GM18511 (cell line): ENCODE results near the gene SERPINB6.
A peak's percentile ranks its signal among the peaks of the same experiment; 100 is the strongest.
"Not testable (repeated sequence)": the region's sequence is repeated elsewhere in the genome, so short reads cannot be mapped to it uniquely, and the experiment has no call there.

ENCODE experiments used
- ATAC-seq: cut with Tn5 transposase; IDR thresholded peaks from one replicate; pipeline ENCODE4 v1.9.1; 2021; ENCODE audit warnings: mild to moderate bottlenecking, moderate library complexity; ENCODE audit not compliant: unreplicated experiment

Gene SERPINB6

DNA sequence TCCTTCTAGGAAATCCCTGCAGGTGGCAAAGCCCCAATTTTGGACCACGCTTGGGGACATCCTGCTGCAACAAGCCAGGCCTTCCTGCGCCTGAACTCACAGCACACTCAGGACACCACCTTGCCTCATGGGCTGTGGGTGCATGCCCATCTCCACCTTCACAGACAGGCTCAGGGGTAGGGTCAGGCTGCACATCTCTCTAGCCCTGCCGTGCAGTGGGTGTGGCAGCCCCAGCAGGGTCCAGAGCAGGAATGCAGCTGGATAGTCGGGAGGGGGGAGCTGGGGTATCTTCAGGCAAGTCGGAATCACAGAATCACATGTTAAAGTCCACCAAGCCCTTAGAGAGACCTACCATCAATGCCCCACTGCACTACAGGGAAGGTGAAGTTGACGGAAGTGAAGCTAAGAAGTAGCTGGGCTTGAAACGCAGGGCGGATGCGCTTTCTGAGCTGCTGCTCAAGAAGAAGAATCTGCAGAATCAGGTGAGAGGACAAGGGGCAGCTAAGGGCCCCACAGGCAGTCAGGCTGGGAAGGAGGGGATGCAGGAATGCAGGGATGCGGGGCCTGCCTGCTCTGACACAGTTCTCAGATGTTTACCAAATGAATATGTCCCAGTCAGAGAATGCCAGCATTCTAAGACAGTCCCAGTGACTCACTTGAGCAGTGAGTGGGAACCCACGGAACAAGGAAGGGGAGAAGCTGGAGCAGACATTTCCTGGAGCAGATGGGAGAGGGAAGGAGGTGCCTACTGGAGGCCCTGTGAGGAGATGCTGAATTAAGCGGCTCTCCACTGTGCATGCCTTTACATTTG is 11.3 kb downstream of the SERPINB6 start:
- no peak for ATAC-seq

DNA sequence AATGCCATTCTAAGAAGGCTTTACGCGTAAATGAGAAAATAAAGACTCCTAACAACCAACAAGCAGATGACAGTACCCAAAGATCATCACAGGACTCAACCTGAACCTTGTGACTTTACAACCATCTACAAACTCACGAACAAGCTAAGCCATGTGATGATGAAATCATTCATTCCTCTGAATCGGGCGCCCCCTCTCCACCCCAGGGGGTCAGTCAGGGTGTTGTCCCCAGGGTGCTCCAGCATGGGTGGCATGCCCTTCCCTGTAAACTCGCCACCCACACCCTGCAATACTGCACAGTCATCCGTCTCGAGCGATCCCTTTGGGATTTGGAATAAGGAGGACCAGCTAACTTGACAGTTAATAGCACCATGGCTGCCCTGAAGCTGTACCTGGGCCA is 12.6 kb downstream of the SERPINB6 start:
- no peak for ATAC-seq

DNA sequence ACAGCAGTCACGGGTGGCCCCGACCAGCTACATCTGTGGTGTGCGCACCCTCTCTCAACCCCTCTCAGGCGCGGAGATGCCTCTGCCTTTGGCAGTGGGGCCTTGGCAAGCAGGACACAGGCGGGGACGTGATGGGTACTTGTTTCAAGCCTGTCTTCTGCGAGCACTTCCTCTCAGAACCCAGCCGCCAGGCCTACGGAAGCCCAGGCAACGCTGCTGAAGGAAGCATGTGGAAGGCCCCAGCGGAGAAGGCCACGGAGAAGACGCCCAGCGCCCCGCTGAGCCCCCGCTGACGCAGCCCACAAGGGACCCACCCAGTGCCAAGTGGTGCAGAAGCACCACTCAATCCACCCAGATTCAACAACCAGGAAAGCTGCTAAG is 13.0 kb downstream of the SERPINB6 start:
- no peak for ATAC-seq

DNA sequence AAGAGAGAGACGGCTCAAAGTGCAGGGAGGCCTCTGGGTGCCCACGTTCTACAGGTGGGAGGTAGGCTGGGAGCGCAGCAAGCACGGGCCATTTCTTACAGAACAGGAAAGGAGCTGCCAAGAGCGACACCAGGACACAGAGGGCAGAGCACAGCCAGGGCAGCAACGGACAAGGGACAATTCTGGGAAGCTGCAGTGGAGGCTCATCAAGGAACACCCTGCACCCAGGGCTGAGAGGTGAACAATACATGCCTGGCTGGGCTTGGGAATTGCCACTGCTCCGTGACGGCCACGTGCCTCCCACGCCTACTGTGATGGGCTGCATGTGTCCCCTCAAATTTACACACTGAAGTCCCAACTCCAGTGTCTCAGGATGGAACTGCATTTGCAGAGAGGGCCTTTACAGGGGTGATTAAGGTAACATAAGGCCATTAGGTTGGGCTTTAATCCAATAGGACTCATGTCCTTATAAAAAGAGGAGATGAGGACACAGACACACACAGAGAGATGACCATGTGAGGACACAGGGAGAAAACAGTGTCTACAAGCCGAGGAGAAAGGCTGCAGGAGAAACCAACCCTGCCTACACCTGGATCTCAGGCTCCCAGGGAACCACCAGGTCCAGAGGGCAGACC is 13.6 kb downstream of the SERPINB6 start:
- ATAC-seq: no peak

DNA sequence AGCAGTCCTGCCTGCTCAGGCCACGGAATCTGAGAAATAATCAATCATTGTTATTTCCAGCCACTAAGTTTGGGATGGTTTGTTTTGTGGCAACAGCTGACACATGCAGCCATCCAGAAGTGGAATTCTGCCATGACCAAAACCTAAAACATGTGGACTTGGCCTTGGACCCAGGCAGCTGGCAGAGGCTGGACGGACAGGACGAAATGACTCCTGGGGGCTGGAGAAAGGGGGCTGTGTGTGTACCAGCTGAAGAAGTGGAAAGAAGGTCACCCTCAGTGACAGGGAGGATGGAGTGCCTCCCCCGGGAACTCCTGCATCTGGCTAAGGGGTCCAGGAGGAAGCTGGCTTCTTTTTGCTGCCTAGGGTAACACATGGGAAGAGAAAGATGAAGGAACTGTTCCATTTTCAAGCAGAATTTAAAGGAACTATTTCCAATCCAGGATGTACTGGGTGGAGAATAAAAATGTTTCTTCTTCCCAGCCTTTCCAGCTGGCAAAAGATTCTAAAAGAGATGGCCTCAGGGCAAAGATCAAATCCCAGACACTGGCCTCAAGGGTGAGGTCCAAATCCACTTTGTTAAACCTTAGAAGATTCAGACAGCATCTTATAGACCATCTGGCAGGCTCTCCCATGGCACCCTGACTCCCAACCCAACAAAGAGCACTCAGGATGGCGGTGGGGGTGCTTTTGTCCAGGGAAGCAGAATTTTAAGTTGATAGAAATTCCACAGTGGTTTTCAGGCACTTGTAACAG is 14.3 kb downstream of the SERPINB6 start:
- ATAC-seq: no peak

DNA sequence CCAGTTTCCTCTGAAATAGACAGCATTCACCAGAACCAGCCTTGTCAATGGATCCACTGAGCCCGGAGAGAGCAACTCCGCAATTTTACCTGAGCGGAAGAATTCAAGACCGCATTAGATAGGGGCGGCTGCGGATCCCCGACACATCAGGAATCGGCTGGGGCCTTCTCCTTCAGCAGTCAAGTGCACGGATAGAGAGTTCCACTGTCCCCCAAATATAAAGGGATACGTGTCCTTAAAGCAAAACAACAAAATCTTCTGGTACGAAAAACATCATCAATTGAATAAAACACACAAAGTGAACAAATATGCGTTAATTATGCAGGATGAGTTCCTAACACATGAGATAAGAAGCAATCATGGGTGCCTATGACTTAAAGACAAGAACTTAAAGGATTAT is 18.3 kb downstream of the SERPINB6 start:
- no peak for ATAC-seq

DNA sequence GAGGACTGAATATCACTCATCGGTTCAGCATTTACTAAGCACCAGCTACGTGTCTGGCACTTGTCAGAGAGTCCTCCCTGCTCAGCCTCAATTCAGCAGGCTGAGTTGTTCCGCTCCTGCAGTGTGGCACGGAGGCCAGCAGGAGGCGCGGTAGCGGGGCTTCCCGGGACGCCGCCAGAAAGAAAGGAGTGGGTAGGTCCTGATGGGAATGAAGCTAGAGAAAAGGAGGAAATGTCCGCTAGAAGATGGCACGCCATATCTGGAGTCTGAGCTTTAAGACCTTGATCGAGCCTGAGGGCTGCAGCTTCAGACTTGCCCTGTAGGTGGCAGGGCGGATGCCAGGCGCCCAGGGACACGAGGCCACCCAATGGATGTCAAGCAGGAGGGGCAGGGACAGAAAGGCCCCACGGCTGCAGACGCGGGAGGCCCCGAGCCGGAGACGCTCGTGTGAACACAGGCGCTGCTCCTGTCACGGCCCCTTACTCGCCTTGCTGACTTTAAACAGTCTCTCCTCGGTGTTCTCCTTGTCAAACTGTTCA is 18.7 kb downstream of the SERPINB6 start:
- peak; percentile 88 for ATAC-seq

DNA sequence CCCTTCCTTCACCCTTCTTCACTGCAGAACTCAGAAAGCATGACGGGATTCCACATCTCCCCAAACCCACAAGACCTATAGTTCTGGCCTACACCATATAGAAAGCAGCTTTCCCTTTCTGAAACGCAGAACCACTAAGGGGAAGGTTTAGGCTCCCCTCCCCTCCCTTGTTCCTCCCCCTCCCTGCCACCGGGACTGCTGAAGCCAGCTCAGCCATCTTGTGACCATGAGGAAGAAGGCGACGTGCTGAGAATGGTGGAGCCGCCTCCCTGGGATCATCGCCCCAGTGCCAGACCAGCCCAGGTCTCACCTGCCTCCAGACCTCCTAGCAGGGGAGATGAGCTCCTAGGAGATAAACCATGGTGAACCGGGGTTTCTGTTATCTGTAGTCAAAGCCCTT is 19.6 kb downstream of the SERPINB6 start:
- no peak for ATAC-seq

DNA sequence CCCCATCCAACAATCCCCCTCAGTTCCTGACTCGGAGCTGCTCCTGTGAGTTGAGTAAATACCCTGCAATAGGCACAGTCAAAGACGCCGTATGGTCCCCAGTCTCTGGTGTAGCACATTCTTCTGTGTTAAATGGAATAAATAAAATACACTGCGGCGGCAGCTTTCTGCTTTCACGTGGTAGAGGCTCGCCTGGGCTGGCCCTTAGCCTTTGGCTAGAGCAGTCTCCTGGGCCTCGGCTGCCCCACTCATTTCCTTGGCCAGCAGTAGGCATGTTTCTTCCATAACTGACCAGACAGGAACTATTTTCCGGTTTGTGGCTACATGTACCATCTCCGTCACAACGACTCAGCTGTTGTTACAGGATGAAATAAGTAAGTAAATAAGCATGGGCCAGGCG is 20.7 kb downstream of the SERPINB6 start:
- no peak for ATAC-seq

DNA sequence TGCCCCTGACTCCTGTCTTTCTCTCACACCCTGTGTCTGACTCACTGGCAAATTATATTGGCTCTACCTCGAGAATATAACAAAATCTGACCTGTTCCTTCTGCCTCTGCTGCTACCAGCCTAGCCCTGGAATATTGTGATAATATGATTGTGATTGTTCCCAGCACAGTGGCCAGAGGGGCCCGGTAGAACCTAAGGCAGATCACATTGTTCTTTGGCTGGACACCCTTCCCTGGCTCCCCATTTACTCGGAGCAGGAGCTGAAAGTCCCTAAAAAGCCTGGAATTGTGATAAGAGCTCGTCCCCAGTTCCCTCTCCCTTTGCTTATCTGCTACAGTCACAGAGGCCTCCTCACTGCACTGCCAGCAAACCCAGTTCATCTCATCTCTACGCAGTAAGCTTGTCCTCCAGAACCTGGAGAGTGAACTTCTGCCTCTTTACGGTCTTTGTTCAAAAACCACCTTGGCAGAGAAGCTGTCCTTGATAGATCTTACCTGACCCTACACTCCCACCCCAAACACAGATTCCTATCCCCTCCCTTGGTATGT is 21.8 kb downstream of the SERPINB6 start:
- no peak for ATAC-seq

DNA sequence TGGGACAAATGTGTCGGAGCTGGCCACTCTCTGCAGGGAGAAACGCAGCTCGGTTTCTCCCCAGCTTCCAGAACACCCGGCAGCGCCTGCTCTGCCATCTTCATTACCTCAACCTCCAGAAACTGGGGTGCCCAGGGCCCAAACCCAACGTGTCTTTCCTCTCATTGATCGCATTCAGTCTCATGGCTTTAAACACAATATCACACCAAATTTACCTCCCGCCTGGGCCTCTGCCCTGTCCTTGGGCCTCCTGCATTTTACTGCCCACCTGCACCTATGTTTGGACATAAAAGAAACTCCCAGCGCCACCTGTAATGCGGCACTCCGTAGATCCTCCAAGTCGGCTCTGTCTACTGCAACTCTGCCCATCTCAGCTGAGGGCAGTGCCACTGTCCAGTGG is 22.2 kb downstream of the SERPINB6 start:
- no peak for ATAC-seq

DNA sequence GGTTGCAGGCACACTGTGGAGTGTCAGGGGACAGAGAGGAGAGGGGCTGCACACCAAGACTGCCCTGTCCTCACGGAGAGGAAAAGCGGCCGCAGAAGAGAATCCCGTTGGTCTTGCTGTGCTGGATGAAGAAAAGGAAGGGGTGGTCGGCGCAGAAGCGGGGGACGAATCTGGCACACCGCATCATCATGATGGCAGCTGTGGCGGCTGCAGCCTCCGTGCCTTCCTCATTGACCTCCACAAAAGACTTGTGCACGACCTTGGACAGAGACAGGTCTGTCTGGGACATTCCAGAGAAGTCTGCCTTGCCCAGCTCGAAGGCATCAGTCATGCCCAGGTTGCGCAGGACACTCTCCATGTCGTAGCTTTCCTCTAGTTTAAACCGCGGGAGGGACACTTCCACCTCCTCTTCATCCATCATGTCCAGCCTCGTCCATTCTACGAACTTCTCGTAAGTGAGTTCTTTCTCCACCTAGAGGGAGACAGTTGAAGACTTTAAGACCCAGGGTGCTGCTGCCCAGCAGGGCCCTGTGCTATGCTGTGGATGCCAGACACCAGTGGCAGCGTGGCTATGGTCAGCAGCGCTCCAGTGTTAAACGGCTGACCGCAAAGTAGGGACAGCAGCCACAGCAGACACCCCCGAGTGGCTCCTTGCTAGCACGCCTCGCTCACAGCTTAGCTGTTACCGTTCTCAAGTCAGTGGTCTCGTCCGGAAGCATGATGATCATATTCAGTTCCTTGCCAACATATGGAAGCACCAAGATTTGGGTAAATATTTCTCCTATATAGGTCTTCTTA is 22.9 kb downstream of the SERPINB6 start:
- ATAC-seq: no peak

DNA sequence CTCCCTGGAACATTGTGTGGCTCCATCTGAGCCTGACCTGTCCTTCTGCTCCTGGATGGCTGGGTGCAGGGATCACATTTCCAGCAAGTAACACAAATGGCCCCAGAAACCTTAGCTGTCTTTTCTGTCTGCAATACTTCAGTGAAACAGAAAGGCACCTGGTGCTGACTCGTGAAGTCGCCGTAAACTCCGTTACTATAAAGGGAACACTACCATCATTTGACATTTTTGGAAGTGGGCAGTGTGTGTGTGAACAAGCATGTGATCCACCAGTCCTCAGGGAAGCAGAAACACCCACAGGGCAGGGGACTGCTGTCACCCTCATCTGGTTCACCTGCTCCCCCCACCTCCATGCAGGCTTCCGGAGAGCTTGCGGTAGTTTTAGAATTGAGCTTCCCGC is 23.9 kb downstream of the SERPINB6 start:
- ATAC-seq: no peak

DNA sequence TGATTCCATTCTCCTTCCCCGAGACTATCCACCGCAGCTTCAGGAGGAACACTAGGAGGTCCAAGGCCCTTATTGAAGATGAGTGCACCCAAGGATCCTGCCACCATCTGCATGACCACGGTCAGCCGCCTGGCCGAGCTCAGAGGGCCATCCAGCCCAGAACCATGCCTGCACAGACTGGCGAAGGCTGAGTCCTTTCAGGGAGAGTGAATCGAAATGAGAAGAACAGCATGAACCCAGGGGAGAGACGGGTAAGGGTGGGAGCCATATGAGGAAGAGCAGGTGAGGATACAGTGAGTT is 26.3 kb downstream of the SERPINB6 start:
- no peak for ATAC-seq

DNA sequence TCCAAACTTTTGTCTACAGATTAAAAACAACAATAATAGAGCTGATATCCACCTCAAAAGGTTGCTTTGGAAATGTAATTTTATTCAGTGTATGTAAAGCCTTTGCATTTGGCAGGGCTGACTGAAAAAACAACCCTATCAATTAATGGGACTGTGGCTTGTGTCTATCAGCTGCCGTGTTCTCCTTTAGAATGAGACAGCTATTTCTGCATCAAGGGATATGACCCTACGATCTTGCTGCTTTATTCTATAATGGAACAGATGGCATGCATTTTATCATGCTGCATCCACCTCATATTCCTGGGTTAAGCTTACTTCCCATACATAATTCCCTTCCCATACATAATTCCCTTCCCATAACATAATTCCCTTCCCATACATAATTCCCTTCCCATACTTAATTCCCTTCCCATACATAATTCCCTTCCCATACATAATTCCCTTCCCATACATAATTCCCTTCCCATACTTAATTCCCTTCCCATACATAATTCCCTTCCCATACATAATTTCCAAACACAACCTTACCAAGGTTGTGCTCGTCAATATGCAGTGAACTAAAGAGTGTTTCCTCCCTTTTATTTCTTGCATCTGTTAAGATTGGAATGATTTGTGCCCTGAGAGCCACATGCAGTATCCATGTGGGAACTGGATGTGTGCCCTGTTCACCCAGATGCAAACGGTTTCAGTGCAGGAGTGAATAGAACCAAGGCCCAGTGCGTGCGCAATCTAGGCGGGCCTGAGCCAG is 26.8 kb downstream of the SERPINB6 start:
- no peak for ATAC-seq

DNA sequence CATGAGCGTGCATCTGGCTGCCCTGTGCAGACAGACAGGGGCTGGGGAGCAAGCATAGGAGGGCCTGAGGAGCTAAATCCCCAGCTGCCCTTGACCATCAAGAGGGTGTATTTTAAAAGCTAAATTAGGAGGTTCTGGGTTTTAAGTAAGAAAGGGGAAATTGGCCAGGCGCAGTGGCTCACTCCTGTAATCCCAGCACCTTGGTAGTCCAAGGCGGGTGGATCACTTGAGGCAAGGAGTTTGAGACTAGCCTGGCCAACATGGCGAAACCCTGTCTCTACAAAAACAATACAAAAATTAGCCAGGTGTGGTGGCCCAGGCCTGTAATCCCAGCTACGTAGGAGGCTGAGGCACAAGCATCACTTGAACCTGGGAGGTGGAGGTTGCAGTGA is 27.8 kb downstream of the SERPINB6 start:
- ATAC-seq: no peak

DNA sequence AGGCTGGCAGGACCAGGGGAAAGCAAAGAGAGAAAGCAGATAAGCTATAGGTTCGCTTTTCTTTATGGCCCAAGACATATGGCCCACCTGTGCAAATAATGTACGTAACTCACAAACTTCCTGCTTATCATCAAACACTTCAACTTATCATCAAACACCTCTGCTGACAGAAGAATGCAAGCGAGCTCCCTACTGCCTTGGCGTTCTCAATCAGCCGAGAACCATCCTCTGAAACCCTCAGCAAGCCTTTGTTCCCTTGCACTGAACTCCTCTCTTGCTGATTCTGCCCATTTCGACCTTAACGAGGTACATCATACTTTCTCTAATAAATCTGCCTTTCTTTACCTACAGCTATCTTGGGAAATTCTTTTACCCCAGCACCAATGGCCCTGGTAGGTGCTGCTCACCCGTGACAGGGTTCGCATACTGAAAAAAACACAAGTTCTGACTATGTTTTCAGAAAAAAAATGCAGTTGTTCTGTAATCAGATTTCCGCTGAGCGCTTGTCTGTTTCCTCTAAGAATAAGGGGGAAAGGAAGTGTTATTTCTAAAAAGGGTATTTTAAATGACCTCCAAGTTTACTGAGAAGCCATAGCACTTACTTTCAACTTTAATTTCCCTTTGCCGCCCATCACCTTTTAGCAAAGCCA is 28.3 kb downstream of the SERPINB6 start:
- no peak for ATAC-seq

DNA sequence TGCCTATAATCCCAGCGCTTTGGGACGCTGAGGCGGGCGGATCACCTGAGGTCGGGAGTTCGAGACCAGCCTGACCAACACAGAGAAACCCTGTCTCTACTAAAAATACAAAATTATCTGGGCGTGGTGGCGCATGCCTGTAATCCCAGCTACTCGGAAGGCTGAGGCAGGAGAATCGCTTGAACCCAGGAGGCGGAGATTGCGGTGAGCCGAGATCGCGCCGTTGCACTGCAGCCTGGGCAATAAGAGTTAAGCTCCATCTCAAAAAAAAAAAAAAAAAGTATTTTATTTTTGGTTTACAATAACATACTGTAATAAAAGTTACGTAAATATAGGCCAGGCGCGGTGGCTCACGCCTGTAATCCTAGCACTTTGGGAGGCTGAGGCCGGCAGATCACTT is 29.3 kb downstream of the SERPINB6 start:
- ATAC-seq: not testable (repeated sequence)

DNA sequence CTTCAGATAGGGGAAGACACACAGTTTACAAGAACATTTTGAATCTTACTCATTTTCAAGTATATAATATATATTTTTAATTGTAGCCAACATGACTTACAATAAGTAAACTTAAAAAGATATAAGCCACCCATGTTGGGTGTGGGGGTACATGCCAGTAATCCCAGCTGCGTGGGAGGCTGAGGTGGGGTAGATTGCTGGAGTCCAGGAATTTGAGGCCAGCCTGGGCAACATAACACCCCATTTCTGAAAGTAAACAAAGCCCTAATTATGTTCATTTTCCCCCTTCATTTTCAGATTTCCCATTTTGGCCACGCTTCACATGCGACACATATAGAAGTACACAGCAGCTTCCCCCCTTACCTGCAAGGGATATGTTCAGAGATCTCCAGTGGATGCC is 30.5 kb downstream of the SERPINB6 start:
- ATAC-seq: no peak
